H9 (cell line): ENCODE results near the gene ZNF423. TPM values are rescaled to one million over a fixed set of nuclear protein-coding genes. Genes with fewer than 3 reads are reported as not detected.
A peak's percentile ranks its signal among the peaks of the same experiment; 100 is the strongest.

Source experiments
- DNase-seq: peaks from one replicate; pipeline ENCODE4 v3.0.0-alpha.2; 2017
- H2AFZ ChIP-seq: one replicate; pipeline ENCODE4 v1.6.1; 2013; ENCODE audit warnings: mild to moderate bottlenecking, low read length, control low read depth, moderate library complexity
- H2AK5ac ChIP-seq: 2 replicates; pipeline ENCODE4 v1.6.1; 2013; ENCODE audit warnings: low read length, control low read depth, mixed read lengths; ENCODE audit not compliant: insufficient read length
- H2BK120ac ChIP-seq: one replicate; pipeline ENCODE4 v1.6.1; 2013; ENCODE audit warnings: low read depth, mild to moderate bottlenecking, low read length, control low read depth, inconsistent platforms; ENCODE audit not compliant: poor library complexity, severe bottlenecking
- H2BK12ac ChIP-seq: 2 replicates; pipeline ENCODE4 v1.6.1; 2013; ENCODE audit warnings: low read length, control low read depth, mixed read lengths, low read depth; ENCODE audit not compliant: insufficient read length
- H2BK15ac ChIP-seq: 2 replicates; pipeline ENCODE4 v1.6.1; 2013; ENCODE audit warnings: low read depth, low read length, control low read depth
- H2BK20ac ChIP-seq: one replicate; pipeline ENCODE4 v1.6.1; 2013; ENCODE audit warnings: low read depth, mild to moderate bottlenecking, low read length, control low read depth, inconsistent platforms; ENCODE audit not compliant: poor library complexity, severe bottlenecking
- H2BK5ac ChIP-seq: 2 replicates; pipeline ENCODE4 v1.6.1; 2013; ENCODE audit warnings: low read length, control low read depth, mixed read lengths; ENCODE audit not compliant: insufficient read length
- H3K14ac ChIP-seq: 2 replicates; pipeline ENCODE4 v1.6.1; 2013; ENCODE audit warnings: low read length, control low read depth; ENCODE audit not compliant: insufficient read depth
- H3K18ac ChIP-seq: 2 replicates; pipeline ENCODE4 v1.6.1; 2013; ENCODE audit warnings: low read depth, mild to moderate bottlenecking, mixed read lengths, low read length, control low read depth; ENCODE audit not compliant: insufficient read length
- H3K23ac ChIP-seq: 2 replicates; pipeline ENCODE4 v1.6.1; 2013; ENCODE audit warnings: low read length, control low read depth, mixed read lengths, low read depth; ENCODE audit not compliant: insufficient read length
- H3K23me2 ChIP-seq: 2 replicates; pipeline ENCODE4 v1.6.1; 2013; ENCODE audit warnings: low read depth, mild to moderate bottlenecking, mixed read lengths, low read length, control low read depth; ENCODE audit not compliant: insufficient read length, poor library complexity, severe bottlenecking
- H3K27ac ChIP-seq: 2 replicates; pipeline ENCODE4 v1.5.1; 2013; ENCODE audit warnings: low read length, control low read depth, mixed read lengths, low read depth; ENCODE audit not compliant: insufficient read length
- H3K27me3 ChIP-seq: 2 replicates; pipeline ENCODE4 v1.6.1; 2013; ENCODE audit warnings: low read length, control low read depth, inconsistent platforms; ENCODE audit not compliant: insufficient read depth
- H3K4ac ChIP-seq: 2 replicates; pipeline ENCODE4 v1.6.1; 2013; ENCODE audit warnings: low read depth, mild to moderate bottlenecking, control low read depth, inconsistent platforms, low read length, moderate library complexity
- H3K4me1 ChIP-seq: 2 replicates; pipeline ENCODE4 v1.6.1; 2013; ENCODE audit warnings: low read length, control low read depth, inconsistent platforms; ENCODE audit not compliant: insufficient read depth
- H3K4me2 ChIP-seq: 2 replicates; pipeline ENCODE4 v1.6.1; 2013; ENCODE audit warnings: low read length, control low read depth, mixed read lengths; ENCODE audit not compliant: insufficient read length, insufficient read depth
- H3K56ac ChIP-seq: 2 replicates; pipeline ENCODE4 v1.6.1; 2013; ENCODE audit warnings: low read depth, mild to moderate bottlenecking, mixed read lengths, low read length, control low read depth; ENCODE audit not compliant: insufficient read length
- H3K79me1 ChIP-seq: 2 replicates; pipeline ENCODE4 v1.6.1; 2013; ENCODE audit warnings: low read depth, mild to moderate bottlenecking, moderate library complexity, low read length, control low read depth, inconsistent platforms; ENCODE audit not compliant: insufficient read depth, poor library complexity, severe bottlenecking
- H3K79me2 ChIP-seq: 2 replicates; pipeline ENCODE4 v1.6.1; 2013; ENCODE audit warnings: low read length, control low read depth, inconsistent platforms; ENCODE audit not compliant: insufficient read depth
- H3K9ac ChIP-seq: 2 replicates; pipeline ENCODE4 v1.6.1; 2013; ENCODE audit warnings: low read length, control low read depth, mixed read lengths; ENCODE audit not compliant: insufficient read length; ENCODE audit errors: extremely low read depth
- H3K9me3 ChIP-seq: one replicate; pipeline ENCODE4 v1.6.1; 2013; ENCODE audit warnings: low read depth, low read length, inconsistent platforms; ENCODE audit not compliant: control insufficient read depth
- H3T11ph ChIP-seq: one replicate; pipeline ENCODE4 v1.6.1; 2013; ENCODE audit warnings: mild to moderate bottlenecking, low read length, control low read depth, inconsistent platforms
- H4K20me1 ChIP-seq: one replicate; pipeline ENCODE4 v1.6.1; 2013; ENCODE audit not compliant: control insufficient read depth, insufficient read length, insufficient read depth
- H4K5ac ChIP-seq: 2 replicates; pipeline ENCODE4 v1.6.1; 2013; ENCODE audit warnings: low read depth, mild to moderate bottlenecking, mixed read lengths, low read length, control low read depth; ENCODE audit not compliant: insufficient read length
- H4K8ac ChIP-seq: replicated peaks from 2 replicates; pipeline ENCODE4 v1.6.1; 2013; ENCODE audit warnings: low read length, control low read depth, mixed read lengths, low read depth; ENCODE audit not compliant: insufficient read length
- H4K91ac ChIP-seq: 2 replicates; pipeline ENCODE4 v1.6.1; 2013; ENCODE audit warnings: low read depth, mild to moderate bottlenecking, moderate library complexity, mixed read lengths, low read length, control low read depth; ENCODE audit not compliant: insufficient read length
- H3K27ac Mint-ChIP-seq, 3 experiments: 2 replicates in 2 of 3; 3 replicates in 1 of 3; pipeline ENCODE4 v1.8.0; 2020 to 2021; ENCODE audit warnings: mixed read lengths in 3 of 3, mild to moderate bottlenecking in 1 of 3, moderate library complexity in 1 of 3
- H3K27me3 Mint-ChIP-seq: 2 replicates; pipeline ENCODE4 v1.8.0; 2021; ENCODE audit warnings: low read depth, mild to moderate bottlenecking, moderate library complexity, mixed read lengths
- H3K36me3 Mint-ChIP-seq, 3 experiments: 2 replicates in 2 of 3; 3 replicates in 1 of 3; pipeline ENCODE4 v1.8.0; 2020 to 2021; ENCODE audit warnings: low read depth in 3 of 3, mixed read lengths in 3 of 3; ENCODE audit not compliant: insufficient read depth in 1 of 3
- H3K4me1 Mint-ChIP-seq, 2 experiments: 2 replicates each; pipeline ENCODE4 v1.8.0; 2020; ENCODE audit warnings: mixed read lengths in 2 of 2
- H3K4me3 Mint-ChIP-seq, 2 experiments: 2 replicates in 1 of 2; 3 replicates in 1 of 2; pipeline ENCODE4 v1.8.0; 2020 to 2021; ENCODE audit warnings: mild to moderate bottlenecking in 2 of 2, mixed read lengths in 2 of 2, moderate library complexity in 1 of 2
- H3K9me3 Mint-ChIP-seq, 2 experiments: 2 replicates in 1 of 2; 3 replicates in 1 of 2; pipeline ENCODE4 v1.8.0; 2020; ENCODE audit warnings: mild to moderate bottlenecking in 2 of 2, mixed read lengths in 2 of 2, moderate library complexity in 1 of 2
- WGBS: extraction: QIAGEN DNeasy Blood & Tissue Kit; methylation state at CpG from one replicate; pipeline ENCODE4 v1.1.7; 2013; ENCODE audit warnings: missing lambda C conversion rate, low lambda C conversion rate, mixed read lengths; ENCODE audit not compliant: insufficient read length; ENCODE audit errors: extremely low coverage; 5-methylcytosine and 5-hydroxymethylcytosine counted together
- total RNA-seq: library from RNA; stranded (reverse); gene quantifications from 2 replicates; pipeline ENCODE4 v1.2.1, GENCODE V29; 2021
- TF ChIP-seq, protein P1 (sequence below): fragments of 200-600 bp; sonication (generic); conservative IDR thresholded peaks from 3 replicates; pipeline ENCODE4 v1.8.0; 2021; ENCODE audit warnings: antibody characterized with exemption, mild to moderate bottlenecking

ZNF423 gene
- total RNA-seq, 1 experiment from 2014 or later, result 51.5 TPM

DNA sequence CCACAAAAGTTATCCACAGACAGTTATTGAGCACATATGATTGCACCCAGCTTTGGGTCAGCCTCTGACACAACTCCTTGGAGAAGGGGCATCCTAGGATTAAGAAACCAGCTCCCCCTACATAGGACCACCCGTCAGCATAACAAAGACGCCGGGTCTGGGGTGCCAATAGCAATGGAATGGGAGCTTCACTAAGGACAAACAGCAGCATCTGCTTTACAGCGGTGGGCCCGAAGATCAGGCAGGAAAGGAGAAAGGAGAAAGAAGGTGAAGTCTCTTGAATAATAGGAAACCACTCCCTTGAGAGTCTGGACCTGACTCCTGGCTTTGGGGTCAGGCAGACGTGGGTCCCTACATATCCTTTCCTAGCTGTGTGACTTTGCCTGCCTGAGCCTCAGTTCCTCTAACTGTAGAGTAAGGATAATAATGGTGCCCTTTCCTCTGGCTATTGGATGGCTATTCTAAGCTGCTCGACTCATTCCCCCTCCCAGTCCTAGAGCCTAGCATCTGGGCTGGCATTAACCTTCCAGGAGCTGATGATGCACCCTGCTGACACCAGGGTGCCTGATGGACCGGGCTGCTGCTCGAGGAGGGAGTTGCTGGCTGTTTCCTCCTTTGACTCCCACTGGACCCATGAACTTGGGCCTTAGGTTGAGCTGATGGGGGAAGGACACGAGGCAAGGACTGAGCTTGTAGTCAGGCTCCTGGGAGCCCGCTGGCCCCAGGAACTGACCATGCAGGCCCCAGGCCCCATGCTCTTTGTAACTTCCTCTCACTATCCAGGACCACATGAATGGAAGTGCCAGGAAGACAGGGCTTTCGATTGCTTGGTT is 388.2 kb downstream of the ZNF423 start:
- H2BK120ac ChIP-seq, result no peak overlapping the region
- H2BK5ac ChIP-seq, result no peak overlapping the region
- no peak overlapping the region for H2AK5ac ChIP-seq
- no peaks in the 10 kb centered on the region for H3K36me3 Mint-ChIP-seq
- peaks cover 5% of the 10 kb centered on the region for H3K23me2 ChIP-seq
- H3K9me3 ChIP-seq, result no peaks in the 10 kb centered on the region
- no peak overlapping the region for H4K91ac ChIP-seq
- DNase-seq, result peak; percentile 18
- no peak overlapping the region for H3K4ac ChIP-seq
- H3K14ac ChIP-seq, result no peak overlapping the region
- no peaks in the 10 kb centered on the region; the same call in 1 of the 2 replicates for H3K27me3 ChIP-seq
- H3K27ac ChIP-seq, result no peak overlapping the region
- H3K56ac ChIP-seq, result no peak overlapping the region
- H3K4me1 Mint-ChIP-seq, result peaks cover 12 to 23% of the 10 kb centered on the region in 2 experiments
- no peaks in the 10 kb centered on the region for H3K79me2 ChIP-seq
- H2BK12ac ChIP-seq, result no peak overlapping the region
- H2AFZ ChIP-seq, result no peak overlapping the region
- H3K4me1 ChIP-seq, result no peaks in the 10 kb centered on the region; the same call in 1 of the 2 replicates
- no peak overlapping the region for H4K5ac ChIP-seq
- H3K9me3 Mint-ChIP-seq, result no peaks in the 10 kb centered on the region
- H4K8ac ChIP-seq, result no peak overlapping the region
- no peak overlapping the region for H3T11ph ChIP-seq
- peaks cover 28% of the 10 kb centered on the region for H3K27me3 Mint-ChIP-seq
- no CpG with 5 or more reads among the region's 12 CpGs for WGBS
- H3K4me2 ChIP-seq, result no peak overlapping the region
- H2BK15ac ChIP-seq, result no peak overlapping the region
- H3K4me3 Mint-ChIP-seq, result no peak overlapping the region
- no peak overlapping the region for H3K9ac ChIP-seq
- no peak overlapping the region for H3K23ac ChIP-seq
- H3K79me1 ChIP-seq, result no peaks in the 10 kb centered on the region
- TF ChIP-seq, protein P1, sequence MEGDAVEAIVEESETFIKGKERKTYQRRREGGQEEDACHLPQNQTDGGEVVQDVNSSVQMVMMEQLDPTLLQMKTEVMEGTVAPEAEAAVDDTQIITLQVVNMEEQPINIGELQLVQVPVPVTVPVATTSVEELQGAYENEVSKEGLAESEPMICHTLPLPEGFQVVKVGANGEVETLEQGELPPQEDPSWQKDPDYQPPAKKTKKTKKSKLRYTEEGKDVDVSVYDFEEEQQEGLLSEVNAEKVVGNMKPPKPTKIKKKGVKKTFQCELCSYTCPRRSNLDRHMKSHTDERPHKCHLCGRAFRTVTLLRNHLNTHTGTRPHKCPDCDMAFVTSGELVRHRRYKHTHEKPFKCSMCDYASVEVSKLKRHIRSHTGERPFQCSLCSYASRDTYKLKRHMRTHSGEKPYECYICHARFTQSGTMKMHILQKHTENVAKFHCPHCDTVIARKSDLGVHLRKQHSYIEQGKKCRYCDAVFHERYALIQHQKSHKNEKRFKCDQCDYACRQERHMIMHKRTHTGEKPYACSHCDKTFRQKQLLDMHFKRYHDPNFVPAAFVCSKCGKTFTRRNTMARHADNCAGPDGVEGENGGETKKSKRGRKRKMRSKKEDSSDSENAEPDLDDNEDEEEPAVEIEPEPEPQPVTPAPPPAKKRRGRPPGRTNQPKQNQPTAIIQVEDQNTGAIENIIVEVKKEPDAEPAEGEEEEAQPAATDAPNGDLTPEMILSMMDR, result no peak
- no peak overlapping the region for H3K27ac Mint-ChIP-seq
- no peak overlapping the region for H2BK20ac ChIP-seq
- no peaks in the 10 kb centered on the region for H4K20me1 ChIP-seq
- no peak overlapping the region for H3K18ac ChIP-seq
